ENCODE results near the gene ARHGAP10. TPM values are rescaled to one million over a fixed set of nuclear protein-coding genes. Genes with fewer than 3 reads are reported as not detected.

Gene ARHGAP10
- total RNA-seq, 1 donor from 2014 or later: 20.2 TPM

- no peaks in the 10 kb centered on the region for H3K27me3 ChIP-seq
- DNase-seq (ENCODE audit: low spot score): no peak
- Mint-ChIP-seq H3K36me3 (peaks cover 3% of the 10 kb centered on the region), H3K4me3 (no peak overlapping the region), H3K27ac (no peak overlapping the region), H3K9me3 (peaks cover 3% of the 10 kb centered on the region), H3K4me1 (peaks cover 30% of the 10 kb centered on the region), H3K27me3 (ENCODE audit: insufficient read depth, low read depth) (no peaks in the 10 kb centered on the region)
- H3K4me1 ChIP-seq: peaks cover 41% of the 10 kb centered on the region
- H3K27ac ChIP-seq: no peak overlapping the region
- H3K4me3 ChIP-seq: no peak overlapping the region
- peaks cover 35% of the 10 kb centered on the region for H3F3A ChIP-seq (ENCODE audit: low read depth)
- TF ChIP-seq EZH2phosphoT487 (IDR thresholded peaks at IDR 0.05): no peak
- TF ChIP-seq EZH2 (IDR thresholded peaks at IDR 0.05): no peak
- TF ChIP-seq CTCF (IDR thresholded peaks at IDR 0.05): no peak
- no peak overlapping the region for H2AFZ ChIP-seq (replicated peaks)
- no peaks in the 10 kb centered on the region for H4K20me1 ChIP-seq (ENCODE audit: low read depth)
- no peak overlapping the region for H3K4me2 ChIP-seq
- no peaks in the 10 kb centered on the region for H3K36me3 ChIP-seq
- H3K9ac ChIP-seq: no peak overlapping the region
- H3K79me2 ChIP-seq (ENCODE audit: low read depth): no peaks in the 10 kb centered on the region
- H3K9me3 ChIP-seq (ENCODE audit: low read depth): no peaks in the 10 kb centered on the region
Measured at GRCh38 chr4:147830987-147831386, 99.1 kb downstream of the ARHGAP10 start.

- DNase-seq (ENCODE audit: low spot score): no peak
- Histone ChIP-seq H3K27me3 (no peaks in the 10 kb centered on the region), H3K4me3 (no peak overlapping the region), H3F3A (ENCODE audit: low read depth) (peaks cover 30% of the 10 kb centered on the region), H4K20me1 (ENCODE audit: low read depth) (no peaks in the 10 kb centered on the region), H3K9me3 (ENCODE audit: low read depth) (no peaks in the 10 kb centered on the region), H3K4me2 (no peak overlapping the region), H3K4me1 (peaks cover 41% of the 10 kb centered on the region), H3K27ac (no peak overlapping the region), H2AFZ (replicated peaks) (no peak overlapping the region), H3K79me2 (ENCODE audit: low read depth) (no peaks in the 10 kb centered on the region), H3K36me3 (no peaks in the 10 kb centered on the region), H3K9ac (no peak overlapping the region)
- Mint-ChIP-seq H3K27me3 (ENCODE audit: insufficient read depth, low read depth) (no peaks in the 10 kb centered on the region), H3K4me3 (no peak overlapping the region), H3K36me3 (peaks cover under 1% of the 10 kb centered on the region), H3K9me3 (peaks cover 3% of the 10 kb centered on the region), H3K4me1 (peaks cover 25% of the 10 kb centered on the region), H3K27ac (peak overlapping the region; percentile 13)
- no peak for TF ChIP-seq CTCF (IDR thresholded peaks at IDR 0.05)
Measured at GRCh38 chr4:147831551-147832171, 99.8 kb downstream of the ARHGAP10 start.

- H3K9me3 Mint-ChIP-seq: peaks cover 3% of the 10 kb centered on the region
- no peaks in the 10 kb centered on the region for H3K27me3 Mint-ChIP-seq (ENCODE audit: insufficient read depth, low read depth)
- no peaks in the 10 kb centered on the region for H4K20me1 ChIP-seq (ENCODE audit: low read depth)
- peaks cover 35% of the 10 kb centered on the region for H3K4me1 ChIP-seq
- no peaks in the 10 kb centered on the region for H3K27me3 ChIP-seq
- H3K36me3 Mint-ChIP-seq: no peaks in the 10 kb centered on the region
- H3K36me3 ChIP-seq: no peaks in the 10 kb centered on the region
- H3K9me3 ChIP-seq (ENCODE audit: low read depth): no peaks in the 10 kb centered on the region
- no peak for DNase-seq (ENCODE audit: low spot score)
- no peak overlapping the region for H3K4me3 Mint-ChIP-seq
- no peak overlapping the region for H3K4me2 ChIP-seq
- no peak overlapping the region for H2AFZ ChIP-seq (replicated peaks)
- no peak overlapping the region for H3K27ac ChIP-seq
- peaks cover 20% of the 10 kb centered on the region for H3F3A ChIP-seq (ENCODE audit: low read depth)
- H3K27ac Mint-ChIP-seq: no peak overlapping the region
- TF ChIP-seq CTCF (IDR thresholded peaks at IDR 0.05) (no peak), EZH2phosphoT487 (IDR thresholded peaks at IDR 0.05) (no peak), EZH2 (IDR thresholded peaks at IDR 0.05) (no peak)
- no peak overlapping the region for H3K9ac ChIP-seq
- H3K4me3 ChIP-seq: no peak overlapping the region
- H3K79me2 ChIP-seq (ENCODE audit: low read depth): no peaks in the 10 kb centered on the region
- peaks cover 20% of the 10 kb centered on the region for H3K4me1 Mint-ChIP-seq
Measured at GRCh38 chr4:147833254-147833653, 101.4 kb downstream of the ARHGAP10 start.

Measured in neural progenitor cell (in vitro differentiated cells).